HG02884 (cell line): ENCODE measurements around the gene DNASE1L3.
"Not testable (repeated sequence)": the region's sequence is repeated elsewhere in the genome, so short reads cannot be mapped to it uniquely, and the experiment has no call there.

Source experiments
- ATAC-seq: cut with Tn5 transposase; IDR thresholded peaks from one replicate; pipeline ENCODE4 v1.9.1; 2021; ENCODE audit warnings: mild to moderate bottlenecking, moderate library complexity; ENCODE audit not compliant: unreplicated experiment

Gene DNASE1L3

DNA sequence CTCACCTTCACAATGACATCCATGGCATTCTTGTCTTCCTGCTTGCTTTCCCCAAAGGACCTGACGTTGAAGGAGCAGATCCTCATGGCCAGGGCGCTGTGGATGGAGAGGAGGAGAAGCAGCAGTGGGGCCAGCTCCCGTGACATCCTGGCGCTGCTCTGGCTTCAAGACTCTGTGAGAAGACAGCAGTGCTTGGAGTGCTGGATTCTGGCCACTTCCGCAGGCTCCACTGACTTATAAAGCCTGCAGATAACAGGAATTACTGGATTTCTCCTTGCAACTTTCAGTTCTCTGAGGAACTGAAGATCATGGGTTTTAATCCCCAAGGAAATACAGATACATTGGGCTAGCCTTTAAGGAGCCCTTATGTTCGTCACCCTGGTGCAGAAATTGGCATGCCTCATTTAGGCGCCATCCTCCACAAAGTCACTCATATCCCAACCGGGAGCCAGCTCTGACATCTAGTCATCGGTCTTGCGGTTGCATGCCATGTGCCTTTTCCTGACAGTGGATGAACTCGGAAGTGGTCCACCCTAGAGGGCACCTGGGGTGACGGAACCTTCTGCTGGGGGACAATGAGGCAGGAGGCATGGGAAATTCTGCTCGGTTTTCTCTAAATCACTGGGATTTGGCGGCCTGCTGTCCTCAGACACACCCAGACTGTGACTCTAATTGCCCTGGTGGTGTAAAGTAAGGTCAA lies at the start of gene DNASE1L3:
DNASE1L3 (minus strand) TSS at position 212 of the 700 bp plus-strand sequence; CDS start at position 146, 66 bp downstream.
- ATAC-seq: no peak

DNA sequence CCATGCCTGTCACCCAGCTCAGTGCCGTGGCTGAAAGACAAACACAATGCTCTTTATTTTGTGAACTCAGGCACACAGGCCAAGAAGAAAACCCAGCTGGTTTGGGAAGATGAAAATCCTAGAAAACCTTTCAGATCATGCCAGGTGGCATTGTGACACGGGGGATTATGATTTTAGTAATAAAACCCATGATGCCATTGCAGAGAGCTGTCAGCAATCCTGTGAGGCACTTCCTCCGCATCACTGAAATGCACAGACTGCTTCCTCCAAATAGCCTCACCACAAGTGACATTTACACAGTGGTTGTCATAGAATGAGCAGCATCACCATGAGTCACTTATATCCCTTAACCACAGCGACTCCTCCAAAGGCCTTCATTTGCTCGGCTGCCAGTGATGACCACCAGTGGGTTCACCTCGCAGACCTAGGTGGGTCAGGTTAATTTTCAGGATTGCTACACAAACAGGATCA lies 49.5 kb upstream of the DNASE1L3 start:
- ATAC-seq: no peak

DNA sequence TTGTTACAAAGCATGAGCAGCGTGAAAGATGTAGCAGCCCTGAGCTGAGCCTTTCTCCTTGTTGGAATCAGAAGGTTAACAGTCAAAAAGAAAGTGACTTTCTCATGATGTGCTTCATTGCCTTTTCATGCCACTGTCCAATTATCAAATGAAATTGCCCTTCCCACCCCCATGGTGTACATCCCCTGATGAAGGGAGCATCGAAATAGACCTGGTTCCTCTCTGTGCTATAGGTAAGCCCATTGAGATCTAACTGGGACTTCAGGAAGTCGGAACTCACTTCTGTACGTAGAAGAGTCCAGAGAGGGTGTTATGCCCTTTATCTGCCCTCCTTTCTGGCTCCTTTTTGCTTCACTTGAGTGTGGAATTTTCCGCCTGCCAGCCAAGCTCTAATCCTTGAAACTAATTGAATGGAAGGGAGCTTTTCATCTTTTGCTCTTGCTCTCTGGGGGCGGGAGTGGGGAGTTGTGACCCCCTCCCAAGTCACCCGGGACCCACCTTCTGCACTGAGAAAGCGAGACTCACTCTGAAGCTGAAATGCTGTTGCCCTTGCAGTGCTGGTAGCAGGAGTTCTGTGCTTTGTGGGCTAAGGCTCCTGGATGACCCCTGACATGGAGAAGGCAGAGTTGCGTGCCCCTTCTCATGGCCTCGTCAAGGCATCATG lies 47.8 kb upstream of the DNASE1L3 start:
- no peak for ATAC-seq

GRCh38 chr3:58256511-58256910 lies 45.7 kb upstream of the DNASE1L3 start:
- no peak for ATAC-seq

- no peak for ATAC-seq
These were observed 45.3 kb upstream of the DNASE1L3 start for GRCh38 chr3:58256061-58256460.

DNA sequence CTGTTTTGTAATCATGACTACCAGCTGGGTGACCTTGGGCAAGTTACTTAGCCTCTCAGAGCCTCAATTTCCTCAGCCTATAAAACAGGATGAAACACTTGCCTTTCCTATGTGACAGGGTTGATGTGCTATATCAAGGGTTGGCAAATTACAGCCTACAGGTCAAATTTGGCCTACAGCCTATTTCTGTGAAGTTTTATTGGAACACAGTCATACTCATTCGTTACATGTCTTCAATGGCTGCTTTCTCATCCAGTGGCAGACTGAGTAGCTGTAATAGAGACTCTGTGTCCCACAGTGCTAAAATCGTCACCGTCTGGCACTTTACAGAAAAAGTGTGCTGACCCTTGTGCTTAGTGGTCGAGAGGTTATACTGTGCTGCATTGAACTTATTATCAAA lies 43.4 kb upstream of the DNASE1L3 start:
- no peak for ATAC-seq

DNA sequence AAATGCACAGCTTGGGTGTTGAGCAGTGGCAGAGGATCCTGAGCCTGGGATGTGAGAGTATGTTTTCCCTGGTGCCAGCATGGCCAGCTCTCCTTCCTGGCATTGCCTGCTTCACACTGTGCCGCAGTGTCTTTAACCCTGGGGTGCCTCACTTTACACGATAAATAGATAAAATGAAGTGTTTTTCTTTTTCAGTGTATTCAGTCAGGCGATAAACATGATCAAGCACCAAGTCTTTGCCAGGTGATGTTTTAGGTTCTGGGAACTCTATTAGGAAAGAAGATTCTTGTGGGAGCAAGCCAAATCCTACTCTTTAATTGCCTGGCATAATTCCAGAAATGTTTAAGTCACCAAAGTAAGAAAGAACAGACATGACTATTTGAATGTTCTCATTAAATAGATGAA lies 40.9 kb upstream of the DNASE1L3 start:
- no peak for ATAC-seq

GRCh38 chr3:58250093-58250707 lies 39.4 kb upstream of the DNASE1L3 start:
- no peak for ATAC-seq

DNA sequence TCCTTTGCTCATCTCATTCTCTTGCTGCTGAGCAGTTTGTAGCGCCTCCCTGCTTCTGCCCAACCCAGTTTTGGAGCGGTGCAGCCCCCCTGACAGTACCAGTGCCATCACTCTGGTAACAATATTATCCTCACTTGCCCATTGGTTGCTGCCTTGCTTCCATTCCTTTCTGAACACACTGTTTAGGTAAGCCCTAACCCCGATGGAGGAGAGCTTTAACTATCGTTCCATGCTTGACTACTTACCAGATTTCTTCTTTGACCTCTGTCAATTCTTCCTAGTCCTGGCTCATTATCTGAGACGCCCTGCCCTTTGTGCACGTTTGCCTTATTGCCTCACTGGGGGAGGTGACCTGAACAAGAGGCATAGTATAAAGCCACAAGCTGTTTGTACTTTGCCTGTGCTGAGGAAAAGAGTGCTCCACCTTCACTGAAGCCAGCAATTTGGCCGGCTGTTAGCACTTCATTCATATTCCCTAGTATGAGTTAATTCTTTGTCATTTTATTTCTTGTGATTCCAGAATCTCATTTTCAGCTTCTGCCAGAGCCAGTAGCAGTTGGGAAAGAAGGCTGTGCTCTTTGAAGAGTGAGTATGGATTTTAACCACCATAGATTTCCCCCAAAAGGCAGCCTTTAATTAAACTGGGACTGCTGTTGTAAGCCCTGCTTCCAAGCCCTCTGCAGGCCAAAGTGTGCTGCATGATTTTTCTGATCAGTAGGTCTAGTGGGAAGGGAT lies 38.8 kb upstream of the DNASE1L3 start:
- ATAC-seq: no peak

DNA sequence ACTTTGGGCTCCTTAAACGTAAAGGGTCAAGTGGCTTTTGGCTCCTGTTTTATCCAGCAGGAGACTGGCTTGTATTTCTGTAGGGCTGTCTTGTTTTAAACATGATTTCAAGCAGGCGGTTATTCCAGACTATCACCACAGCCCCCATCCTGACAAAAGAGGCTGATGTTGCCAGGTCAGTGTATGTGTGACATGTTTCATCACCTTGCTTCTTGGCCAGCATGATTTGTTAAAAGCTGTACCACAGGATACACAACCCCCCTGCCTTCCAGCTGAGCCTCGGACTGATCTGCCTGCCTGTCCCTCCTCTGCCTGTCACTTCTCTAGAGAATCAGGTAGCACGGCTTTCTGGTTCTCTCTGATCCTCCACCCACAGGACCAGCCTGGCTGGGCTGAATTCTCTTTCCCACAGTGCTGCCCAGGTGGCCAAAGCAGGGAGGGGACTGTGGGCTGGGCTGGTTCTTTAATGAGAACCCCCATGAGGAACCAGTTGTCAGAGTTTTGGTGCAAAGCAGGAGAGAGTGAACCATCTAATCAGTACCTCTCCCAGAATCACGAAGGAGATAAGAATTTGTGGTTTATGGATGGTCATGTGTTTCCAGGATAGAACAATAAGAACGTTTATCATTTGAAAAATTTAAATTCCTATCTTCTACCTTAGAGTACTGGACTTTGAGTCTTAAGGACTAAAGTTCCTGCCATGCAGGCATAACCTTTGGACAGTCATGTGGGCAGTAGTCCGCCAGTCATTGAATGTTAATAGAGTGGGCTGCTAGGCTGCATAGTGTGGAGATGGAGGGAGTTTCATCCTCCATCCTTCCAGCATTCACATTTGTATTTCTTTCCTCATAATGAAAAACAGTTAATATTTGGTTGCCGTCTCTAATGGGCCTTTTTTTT lies 35.6 kb upstream of the DNASE1L3 start:
- no peak for ATAC-seq

DNA sequence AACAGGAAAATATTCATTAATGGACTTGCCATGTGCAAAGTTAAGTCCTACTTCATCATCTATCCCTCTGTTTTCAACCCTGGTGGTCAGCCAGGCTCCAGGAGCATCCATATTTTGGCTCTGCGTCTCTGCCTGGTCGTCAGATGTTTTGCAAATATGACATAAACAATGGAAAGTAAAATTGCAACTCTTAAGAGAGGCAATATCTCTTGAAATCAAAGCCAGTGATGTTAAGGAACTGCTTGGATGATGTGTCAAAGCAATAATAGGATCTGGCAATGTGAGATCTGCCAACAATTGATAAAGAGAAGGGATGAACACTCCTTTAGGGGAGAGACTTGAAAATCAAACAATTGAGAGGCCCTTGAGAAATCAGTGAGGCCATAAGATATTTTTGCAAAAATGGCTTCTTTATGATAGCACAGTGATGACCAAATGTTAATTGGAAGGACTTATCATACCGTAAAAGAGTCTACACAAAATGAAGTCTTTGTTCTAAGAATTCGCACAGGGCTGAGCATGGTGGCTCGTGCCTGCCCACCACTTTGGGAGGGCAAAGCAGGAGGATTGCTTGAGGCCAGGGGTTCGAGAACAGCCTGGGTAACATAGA lies 33.3 kb upstream of the DNASE1L3 start:
- no peak for ATAC-seq

- ATAC-seq: not testable (repeated sequence)
These were observed 32.1 kb upstream of the DNASE1L3 start for GRCh38 chr3:58242860-58243259.

GRCh38 chr3:58242340-58242739 lies 31.6 kb upstream of the DNASE1L3 start:
- ATAC-seq: no peak

DNA sequence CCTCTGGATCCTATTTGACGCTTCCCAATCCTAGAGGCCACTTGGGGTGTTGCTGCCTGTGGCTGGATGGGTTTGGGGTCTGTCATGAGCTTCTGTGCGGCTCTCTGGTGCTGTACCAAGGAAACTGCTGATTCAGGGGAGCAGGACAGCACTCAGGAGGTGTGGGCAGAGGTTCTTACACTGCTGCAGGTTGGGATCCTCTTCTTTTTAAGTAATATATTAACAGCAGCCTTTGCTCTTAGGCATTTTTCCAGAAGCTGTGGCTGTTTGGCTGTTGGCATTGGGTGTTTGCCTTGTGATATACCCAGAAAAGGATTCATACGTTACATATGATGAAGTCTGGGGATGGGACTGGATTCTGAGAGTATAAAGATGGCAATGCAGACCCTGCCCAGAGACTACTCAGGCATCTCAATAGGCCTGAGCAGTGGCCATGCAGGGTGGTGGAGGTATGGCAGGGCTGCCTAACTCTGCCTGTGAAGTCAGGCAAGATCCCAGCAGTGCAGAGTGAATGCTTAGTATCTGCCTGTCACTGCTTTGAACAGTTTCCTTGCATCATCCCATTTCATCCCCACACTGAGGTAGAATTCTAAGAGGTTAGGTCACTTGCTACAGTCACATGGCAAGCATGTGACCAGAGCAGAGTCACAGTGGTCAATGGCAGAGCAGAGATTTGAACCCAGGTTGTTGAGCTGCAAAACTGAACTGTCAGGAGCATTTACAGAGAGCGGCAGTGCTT lies 30.7 kb upstream of the DNASE1L3 start:
- no peak for ATAC-seq

DNA sequence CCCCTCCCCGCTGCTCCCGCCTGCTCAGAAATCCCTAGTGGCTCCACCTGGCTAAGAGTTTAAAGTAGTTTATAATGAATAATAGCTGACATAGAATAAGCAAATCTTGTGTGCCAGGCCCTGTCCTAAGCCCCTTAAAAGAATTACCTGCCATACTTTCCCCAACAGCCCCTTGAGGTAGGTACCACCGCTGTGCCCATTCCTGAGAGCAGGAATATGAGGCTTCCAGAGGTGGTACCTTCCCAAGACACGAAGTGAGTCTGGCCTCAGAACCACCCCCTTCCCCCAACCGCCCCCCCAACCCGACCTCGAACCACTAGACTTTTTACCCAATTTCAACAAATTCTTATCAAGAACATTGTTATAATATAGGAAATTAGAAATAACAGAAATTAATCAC lies 28.1 kb upstream of the DNASE1L3 start:
- ATAC-seq: no peak

- peak; percentile 22 for ATAC-seq
These were observed 27.3 kb upstream of the DNASE1L3 start for GRCh38 chr3:58237941-58238681.

GRCh38 chr3:58237238-58237940 lies 26.6 kb upstream of the DNASE1L3 start, which contains the start of gene ABHD6:
Gene ABHD6 (plus strand): TSS chr3:58237792. CDS start chr3:58256587, 18,795 bp downstream.
- ATAC-seq: peak; percentile 65
